ENCODE results near the gene CD83.

The CD83 gene

GRCh38 chr6:14151773-14152172 is 34.2 kb downstream of the CD83 start:
- DNase-seq (ENCODE audit: low read depth) = no peak
- TF ChIP-seq CTCF (IDR thresholded peaks at IDR 0.05; ENCODE audit: low read depth, low read length, missing control alignments) = no peak
- H3K4me3 ChIP-seq (ENCODE audit: low read depth, low read length) = no peak overlapping the region

- no peak overlapping the region for H3K4me3 ChIP-seq (ENCODE audit: low read depth, low read length)
- TF ChIP-seq CTCF (IDR thresholded peaks at IDR 0.05; ENCODE audit: low read depth, low read length, missing control alignments) = no peak
- DNase-seq (ENCODE audit: low read depth) = no peak
Measured at GRCh38 chr6:14153228-14153627, 35.7 kb downstream of the CD83 start.

GRCh38 chr6:14159090-14159489 is 41.5 kb downstream of the CD83 start:
- no peak for TF ChIP-seq CTCF (IDR thresholded peaks at IDR 0.05; ENCODE audit: low read depth, low read length, missing control alignments)
- H3K4me3 ChIP-seq (ENCODE audit: low read depth, low read length) = no peak overlapping the region
- no peak for DNase-seq (ENCODE audit: low read depth)

- no peak overlapping the region for H3K4me3 ChIP-seq (ENCODE audit: low read depth, low read length)
- TF ChIP-seq CTCF (IDR thresholded peaks at IDR 0.05; ENCODE audit: low read depth, low read length, missing control alignments) = no peak
- no peak for DNase-seq (ENCODE audit: low read depth)
Measured at GRCh38 chr6:14162826-14163225, 45.3 kb downstream of the CD83 start.

- no peak for DNase-seq (ENCODE audit: low read depth)
- H3K4me3 ChIP-seq (ENCODE audit: low read depth, low read length) = no peak overlapping the region
- TF ChIP-seq CTCF (IDR thresholded peaks at IDR 0.05; ENCODE audit: low read depth, low read length, missing control alignments) = no peak
Measured at GRCh38 chr6:14165091-14165490, 47.5 kb downstream of the CD83 start.

- no peak for TF ChIP-seq CTCF (IDR thresholded peaks at IDR 0.05; ENCODE audit: low read depth, low read length, missing control alignments)
- no peak overlapping the region for H3K4me3 ChIP-seq (ENCODE audit: low read depth, low read length)
- DNase-seq (ENCODE audit: low read depth) = no peak
Measured at GRCh38 chr6:14166839-14167238, 49.3 kb downstream of the CD83 start.

- no peak overlapping the region for H3K4me3 ChIP-seq (ENCODE audit: low read depth, low read length)
- no peak for DNase-seq (ENCODE audit: low read depth)
- TF ChIP-seq CTCF (IDR thresholded peaks at IDR 0.05; ENCODE audit: low read depth, low read length, missing control alignments) = no peak
Measured at GRCh38 chr6:14170128-14170527, 52.6 kb downstream of the CD83 start.
